Smooth muscle cell (in vitro differentiated cells): ENCODE results near the gene HIVEP2. TPM values are rescaled to one million over a fixed set of nuclear protein-coding genes. Genes with fewer than 3 reads are reported as not detected.

Experiments
- DNase-seq: peaks from one replicate; lab custom pipeline; 2025; ENCODE audit not compliant: unreplicated experiment; lab: John Stamatoyannopoulos, UW
- H2AFZ ChIP-seq: fragments of 200-600 bp; sonication (generic); 2 replicates; pipeline ENCODE4 v1.6.0; 2016; ENCODE audit warnings: antibody characterized with exemption, low read depth, mild to moderate bottlenecking
- H3F3A ChIP-seq: fragments of 200-600 bp; sonication (generic); 2 replicates; pipeline ENCODE4 v1.6.0; 2017; ENCODE audit warnings: antibody characterized with exemption, low read depth
- H3K27ac ChIP-seq: fragments of 200-600 bp; sonication (generic); 2 replicates; pipeline ENCODE4 v1.5.1; 2016; ENCODE audit warnings: low read depth, mild to moderate bottlenecking
- H3K27me3 ChIP-seq: fragments of 200-600 bp; sonication (generic); 2 replicates; pipeline ENCODE4 v1.6.1; 2016; ENCODE audit warnings: low read depth, mild to moderate bottlenecking
- H3K36me3 ChIP-seq: fragments of 200-600 bp; sonication (generic); 2 replicates; pipeline ENCODE4 v1.5.1; 2016; ENCODE audit warnings: low read depth
- H3K4me1 ChIP-seq: fragments of 200-600 bp; sonication (generic); 2 replicates; pipeline ENCODE4 v1.5.1; 2016; ENCODE audit warnings: low read depth
- H3K4me2 ChIP-seq: fragments of 200-600 bp; sonication (generic); 2 replicates; pipeline ENCODE4 v1.6.0; 2016; ENCODE audit warnings: mild to moderate bottlenecking
- H3K4me3 ChIP-seq: fragments of 200-600 bp; sonication (generic); 2 replicates; pipeline ENCODE4 v1.5.1; 2016; ENCODE audit warnings: mild to moderate bottlenecking
- H3K79me2 ChIP-seq: fragments of 200-600 bp; sonication (generic); 2 replicates; pipeline ENCODE4 v1.6.0; 2016; ENCODE audit warnings: low read depth, mild to moderate bottlenecking
- H3K9ac ChIP-seq: fragments of 200-600 bp; sonication (generic); 2 replicates; pipeline ENCODE4 v1.6.0; 2016; ENCODE audit warnings: low read depth
- H3K9me3 ChIP-seq: fragments of 200-600 bp; sonication (generic); replicated peaks from 2 replicates; pipeline ENCODE4 v1.5.1; 2016; ENCODE audit warnings: low read depth
- H4K20me1 ChIP-seq: fragments of 200-600 bp; sonication (generic); 2 replicates; pipeline ENCODE4 v1.6.0; 2016; ENCODE audit warnings: low read depth
- CTCF ChIP-seq: fragments of 200-600 bp; sonication (generic); IDR thresholded peaks from 2 replicates; pipeline ENCODE4 v1.5.1; 2017; ENCODE audit warnings: borderline replicate concordance, mild to moderate bottlenecking, antibody characterized with exemption; ENCODE audit not compliant: insufficient read depth, poor library complexity, severe bottlenecking
- WGBS: methylation state at CpG from one replicate; pipeline ENCODE4 v1.1.7; 2016; ENCODE audit warnings: low lambda C conversion rate; 5-methylcytosine and 5-hydroxymethylcytosine counted together
- polyA plus RNA-seq: library from polyadenylated mRNA; unstranded; fragments of >200 nt; fragmentation: Nextera tagmentation; extraction: Ambion mirVana; gene quantifications from 2 replicates; pipeline ENCODE4 v1.2.1, GENCODE V29; 2016
- total RNA-seq: library from RNA; depleted of rRNA; stranded (reverse); fragments of >200 nt; gene quantifications from 2 replicates; pipeline ENCODE4 v1.2.3, GENCODE V29; 2014

HIVEP2 gene
- total and polyA plus RNA-seq, 2 experiments from 2014 or later: 3.2 to 12.5 TPM

- Histone ChIP-seq H3K79me2 (no peaks in the 10 kb centered on the region), H2AFZ (no peak overlapping the region), H3K4me3 (no peak overlapping the region), H3K27ac (no peak overlapping the region), H3F3A (no peaks in the 10 kb centered on the region), H3K4me1 (no peaks in the 10 kb centered on the region), H3K4me2 (no peak overlapping the region), H3K27me3 (no peaks in the 10 kb centered on the region), H3K36me3 (peaks cover 4% of the 10 kb centered on the region), H3K9me3 (no peaks in the 10 kb centered on the region), H4K20me1 (no peaks in the 10 kb centered on the region), H3K9ac (no peak overlapping the region)
- 95% methylated on average over 12 of the region's 12 CpGs for WGBS
- no peak for TF ChIP-seq CTCF
- DNase-seq: no peak
Observed at GRCh38 chr6:142773859-142774648, 170.9 kb downstream of the HIVEP2 start.

GRCh38 chr6:142773324-142773723, 171.7 kb downstream of the HIVEP2 start:
- no peaks in the 10 kb centered on the region for H3K9me3 ChIP-seq
- 99% methylated on average over 9 of the region's 9 CpGs for WGBS
- no peak for TF ChIP-seq CTCF
- no peak overlapping the region for H2AFZ ChIP-seq
- no peaks in the 10 kb centered on the region for H4K20me1 ChIP-seq
- no peaks in the 10 kb centered on the region for H3F3A ChIP-seq
- H3K27me3 ChIP-seq: no peaks in the 10 kb centered on the region
- no peak overlapping the region for H3K4me2 ChIP-seq
- H3K27ac ChIP-seq: no peak overlapping the region
- no peak overlapping the region for H3K9ac ChIP-seq
- no peaks in the 10 kb centered on the region for H3K4me1 ChIP-seq
- H3K79me2 ChIP-seq: no peaks in the 10 kb centered on the region
- peaks cover 4% of the 10 kb centered on the region for H3K36me3 ChIP-seq
- H3K4me3 ChIP-seq: no peak overlapping the region
- DNase-seq: no peak

GRCh38 chr6:142771162-142771561, 173.8 kb downstream of the HIVEP2 start:
- peaks cover 17% of the 10 kb centered on the region for H3K36me3 ChIP-seq
- H3K9me3 ChIP-seq: no peaks in the 10 kb centered on the region
- H3K4me1 ChIP-seq: no peaks in the 10 kb centered on the region
- H2AFZ ChIP-seq: no peak overlapping the region
- H3K9ac ChIP-seq: no peak overlapping the region
- no peaks in the 10 kb centered on the region for H3F3A ChIP-seq
- H3K27ac ChIP-seq: no peak overlapping the region
- DNase-seq: no peak
- no peak for TF ChIP-seq CTCF
- no peaks in the 10 kb centered on the region for H3K79me2 ChIP-seq
- H3K27me3 ChIP-seq: no peaks in the 10 kb centered on the region
- WGBS: 98% methylated on average over 12 of the region's 12 CpGs
- H3K4me2 ChIP-seq: no peak overlapping the region
- no peaks in the 10 kb centered on the region for H4K20me1 ChIP-seq
- H3K4me3 ChIP-seq: no peak overlapping the region

GRCh38 chr6:142765306-142765705, 179.7 kb downstream of the HIVEP2 start:
- WGBS: 91% methylated on average over 1 of the region's 1 CpG
- H3K4me3 ChIP-seq: no peak overlapping the region
- H2AFZ ChIP-seq: no peak overlapping the region
- no peaks in the 10 kb centered on the region for H3K27me3 ChIP-seq
- no peaks in the 10 kb centered on the region for H3F3A ChIP-seq
- H3K27ac ChIP-seq: no peak overlapping the region
- H3K4me2 ChIP-seq: no peak overlapping the region
- H3K79me2 ChIP-seq: no peaks in the 10 kb centered on the region
- H3K36me3 ChIP-seq: peaks cover 21% of the 10 kb centered on the region
- no peak overlapping the region for H3K9ac ChIP-seq
- no peak for TF ChIP-seq CTCF
- no peaks in the 10 kb centered on the region for H3K9me3 ChIP-seq
- H3K4me1 ChIP-seq: no peaks in the 10 kb centered on the region
- DNase-seq: no peak
- no peaks in the 10 kb centered on the region for H4K20me1 ChIP-seq
